ENCODE results near the gene SMG7.

GRCh38 chr1:183566026-183566425 is 93.7 kb downstream of the SMG7 start:
- TF ChIP-seq FOXM1 (IDR thresholded peaks at IDR 0.05; ENCODE audit: borderline replicate concordance) (no peak), ZNF384 (IDR thresholded peaks at IDR 0.05) (no peak), PKNOX1 (IDR thresholded peaks at IDR 0.05) (no peak), ARNT (IDR thresholded peaks at IDR 0.05) (no peak), SUZ12 (IDR thresholded peaks at IDR 0.05) (no peak), SP1 (IDR thresholded peaks at IDR 0.05) (no peak), TARDBP (IDR thresholded peaks at IDR 0.05) (no peak), BHLHE40 (IDR thresholded peaks at IDR 0.05; ENCODE audit: borderline replicate concordance) (no peak), ELF4 (IDR thresholded peaks at IDR 0.05) (no peak), L3MBTL2 (conservative IDR thresholded peaks at IDR 0.05) (no peak)

Data from HEK293T (cell line).